ENCODE results near the gene SCARB1.

GRCh38 chr12:124904306-124905098 lies 40.8 kb upstream of the SCARB1 start:
- TF ChIP-seq TOX (CRISPR knock-in tag; IDR thresholded peaks at IDR 0.05; ENCODE audit: borderline replicate concordance) = no peak
- no peak for TF ChIP-seq ZNF70 (CRISPR knock-in tag; IDR thresholded peaks at IDR 0.05)
- TF ChIP-seq ARNTL (CRISPR knock-in tag; IDR thresholded peaks at IDR 0.05; ENCODE audit: borderline replicate concordance, low read depth) = no peak
- no peak for TF ChIP-seq RARB (CRISPR knock-in tag; IDR thresholded peaks at IDR 0.05)
- TF ChIP-seq CSDC2 (CRISPR knock-in tag; IDR thresholded peaks at IDR 0.05) = no peak
- no peak for TF ChIP-seq TSHZ2 (CRISPR knock-in tag; IDR thresholded peaks at IDR 0.05)
- no peak for TF ChIP-seq ZNF565 (CRISPR knock-in tag; conservative IDR thresholded peaks at IDR 0.05; ENCODE audit: low read depth)
- TF ChIP-seq PPARA (CRISPR knock-in tag; IDR thresholded peaks at IDR 0.05; ENCODE audit: borderline replicate concordance) = no peak
- TF ChIP-seq ZNF8 (CRISPR knock-in tag; IDR thresholded peaks at IDR 0.05) = no peak
- TF ChIP-seq ISL1 (CRISPR knock-in tag; IDR thresholded peaks at IDR 0.05) = no peak
- TF ChIP-seq BACH2 (CRISPR knock-in tag; IDR thresholded peaks at IDR 0.05; ENCODE audit: borderline replicate concordance) = no peak
